ENCODE measurements around the gene MDGA2.

MDGA2 gene

GRCh38 chr14:47262801-47263200 lies 412.6 kb downstream of the MDGA2 start:
- Histone ChIP-seq H3K36me3 (replicated peaks in 1 of 2; ENCODE audit: control insufficient read depth in 2 of 2, insufficient read depth in 2 of 2, low read length in 2 of 2) (no peaks in the 10 kb centered on the region), H2BK120ac (ENCODE audit: low read depth, low read length) (no peak overlapping the region), H2BK12ac (ENCODE audit: low read length) (no peak overlapping the region), H3K4me1 (ENCODE audit: control insufficient read depth in 2 of 2, insufficient read depth in 1 of 2, low read depth in 1 of 2, low read length in 2 of 2) (peaks cover 0 to 2% of the 10 kb centered on the region in 2 donors), H3K4ac (ENCODE audit: low read length) (no peak overlapping the region), H3K14ac (ENCODE audit: low read length) (no peak overlapping the region), H3K4me2 (ENCODE audit: insufficient read depth, low read length, poor library complexity, severe bottlenecking) (no peak overlapping the region), H2AK5ac (ENCODE audit: low read depth, low read length) (no peak overlapping the region), H3K79me1 (ENCODE audit: low read depth, low read length) (no peaks in the 10 kb centered on the region), H3K27me3 (ENCODE audit: control insufficient read depth in 3 of 3, insufficient read depth in 3 of 3, low read depth in 1 of 3, low read length in 3 of 3) (no peaks in the 10 kb centered on the region), H3K9ac (ENCODE audit: low read depth, low read length, poor library complexity) (no peak overlapping the region), H3K9me3 (replicated peaks in 1 of 2; ENCODE audit: control insufficient read depth in 2 of 2, insufficient read depth in 1 of 2, low read depth in 1 of 2, low read length in 2 of 2) (no peaks in the 10 kb centered on the region), H4K91ac (ENCODE audit: low read depth, low read length, poor library complexity) (no peak overlapping the region), H2BK5ac (ENCODE audit: low read length) (no peak overlapping the region), H3K23ac (ENCODE audit: low read depth, low read length, poor library complexity) (no peak overlapping the region), H3K27ac (replicated peaks; ENCODE audit: low read length) (no peak overlapping the region), H3K18ac (ENCODE audit: low read length) (no peak overlapping the region), H3K4me3 (ENCODE audit: low read length in 2 of 2) (no peak overlapping the region), H2BK15ac (ENCODE audit: low read length) (no peak overlapping the region), H2AFZ (ENCODE audit: low read length) (no peak overlapping the region), H4K8ac (ENCODE audit: low read depth, low read length) (no peak overlapping the region)
- no CpG with 5 or more reads among the region's 2 CpGs for WGBS, 2 donors (ENCODE audit: extremely low coverage in 2 of 2, insufficient read length in 2 of 2, insufficient replicate concordance in 1 of 2)
- no peak for DNase-seq (ENCODE audit: low spot score)

GRCh38 chr14:47261350-47261749 lies 414.1 kb downstream of the MDGA2 start:
- H3K23ac ChIP-seq (ENCODE audit: low read depth, low read length, poor library complexity): no peak overlapping the region
- no peak overlapping the region for H4K8ac ChIP-seq (ENCODE audit: low read depth, low read length)
- H3K79me1 ChIP-seq (ENCODE audit: low read depth, low read length): no peaks in the 10 kb centered on the region
- no peaks in the 10 kb centered on the region for H3K36me3 ChIP-seq (replicated peaks in 1 of 2; ENCODE audit: control insufficient read depth in 2 of 2, insufficient read depth in 2 of 2, low read length in 2 of 2)
- no peak overlapping the region for H3K27ac ChIP-seq (replicated peaks; ENCODE audit: low read length)
- H2BK120ac ChIP-seq (ENCODE audit: low read depth, low read length): no peak overlapping the region
- no peak overlapping the region for H2AFZ ChIP-seq (ENCODE audit: low read length)
- no peaks in the 10 kb centered on the region for H3K27me3 ChIP-seq (ENCODE audit: control insufficient read depth in 3 of 3, insufficient read depth in 3 of 3, low read depth in 1 of 3, low read length in 3 of 3)
- no peak overlapping the region for H2BK5ac ChIP-seq (ENCODE audit: low read length)
- H3K18ac ChIP-seq (ENCODE audit: low read length): no peak overlapping the region
- H3K4me3 ChIP-seq (ENCODE audit: low read length in 2 of 2): no peak overlapping the region
- H2BK15ac ChIP-seq (ENCODE audit: low read length): no peak overlapping the region
- peaks cover 2 to 8% of the 10 kb centered on the region in 2 donors for H3K4me1 ChIP-seq (ENCODE audit: control insufficient read depth in 2 of 2, insufficient read depth in 1 of 2, low read depth in 1 of 2, low read length in 2 of 2)
- no peak overlapping the region for H3K14ac ChIP-seq (ENCODE audit: low read length)
- H3K9me3 ChIP-seq (replicated peaks in 1 of 2; ENCODE audit: control insufficient read depth in 2 of 2, insufficient read depth in 1 of 2, low read depth in 1 of 2, low read length in 2 of 2): no peaks in the 10 kb centered on the region
- H3K4ac ChIP-seq (ENCODE audit: low read length): no peak overlapping the region
- H2BK12ac ChIP-seq (ENCODE audit: low read length): no peak overlapping the region
- no peak overlapping the region for H4K91ac ChIP-seq (ENCODE audit: low read depth, low read length, poor library complexity)
- no peak overlapping the region for H3K4me2 ChIP-seq (ENCODE audit: insufficient read depth, low read length, poor library complexity, severe bottlenecking)
- H3K9ac ChIP-seq (ENCODE audit: low read depth, low read length, poor library complexity): no peak overlapping the region
- no peak for DNase-seq (ENCODE audit: low spot score)
- H2AK5ac ChIP-seq (ENCODE audit: low read depth, low read length): no peak overlapping the region

- no CpG with 5 or more reads among the region's 2 CpGs for WGBS, 2 donors (ENCODE audit: extremely low coverage in 2 of 2, insufficient read length in 2 of 2, insufficient replicate concordance in 1 of 2)
- no peak overlapping the region for H2BK5ac ChIP-seq (ENCODE audit: low read length)
- no peak overlapping the region for H3K27ac ChIP-seq (replicated peaks; ENCODE audit: low read length)
Observed at GRCh38 chr14:47259796-47260195, 415.6 kb downstream of the MDGA2 start.

GRCh38 chr14:47257013-47257412 lies 418.4 kb downstream of the MDGA2 start:
- Histone ChIP-seq H4K8ac (ENCODE audit: low read depth, low read length) (no peak overlapping the region), H3K4me1 (ENCODE audit: control insufficient read depth in 2 of 2, insufficient read depth in 1 of 2, low read depth in 1 of 2, low read length in 2 of 2) (peaks cover 2 to 8% of the 10 kb centered on the region in 2 donors), H3K4ac (ENCODE audit: low read length) (no peak overlapping the region), H3K36me3 (replicated peaks in 1 of 2; ENCODE audit: control insufficient read depth in 2 of 2, insufficient read depth in 2 of 2, low read length in 2 of 2) (no peaks in the 10 kb centered on the region), H3K23ac (ENCODE audit: low read depth, low read length, poor library complexity) (no peak overlapping the region), H3K14ac (ENCODE audit: low read length) (no peak overlapping the region), H3K4me2 (ENCODE audit: insufficient read depth, low read length, poor library complexity, severe bottlenecking) (no peak overlapping the region), H3K79me1 (ENCODE audit: low read depth, low read length) (no peaks in the 10 kb centered on the region), H4K91ac (ENCODE audit: low read depth, low read length, poor library complexity) (no peak overlapping the region), H3K27me3 (ENCODE audit: control insufficient read depth in 3 of 3, insufficient read depth in 3 of 3, low read depth in 1 of 3, low read length in 3 of 3) (no peaks in the 10 kb centered on the region), H2AK5ac (ENCODE audit: low read depth, low read length) (no peak overlapping the region), H3K4me3 (ENCODE audit: low read length in 2 of 2) (no peak overlapping the region), H2BK5ac (ENCODE audit: low read length) (no peak overlapping the region), H2AFZ (ENCODE audit: low read length) (peak overlapping the region; percentile 58), H2BK120ac (ENCODE audit: low read depth, low read length) (no peak overlapping the region), H2BK15ac (ENCODE audit: low read length) (no peak overlapping the region), H3K18ac (ENCODE audit: low read length) (no peak overlapping the region), H2BK12ac (ENCODE audit: low read length) (no peak overlapping the region), H3K9me3 (replicated peaks in 1 of 2; ENCODE audit: control insufficient read depth in 2 of 2, insufficient read depth in 1 of 2, low read depth in 1 of 2, low read length in 2 of 2) (peaks cover 0 to 8% of the 10 kb centered on the region in 2 donors), H3K9ac (ENCODE audit: low read depth, low read length, poor library complexity) (no peak overlapping the region), H3K27ac (replicated peaks; ENCODE audit: low read length) (no peak overlapping the region)
- DNase-seq (ENCODE audit: low spot score): no peak
- no CpG with 5 or more reads among the region's 2 CpGs for WGBS, 2 donors (ENCODE audit: extremely low coverage in 2 of 2, insufficient read length in 2 of 2, insufficient replicate concordance in 1 of 2)

More at GRCh38 chr14:47259796-47260195, 415.6 kb downstream of the MDGA2 start:
- Histone ChIP-seq H3K27me3 (ENCODE audit: control insufficient read depth in 3 of 3, insufficient read depth in 3 of 3, low read depth in 1 of 3, low read length in 3 of 3) (no peaks in the 10 kb centered on the region), H3K4ac (ENCODE audit: low read length) (no peak overlapping the region), H3K4me2 (ENCODE audit: insufficient read depth, low read length, poor library complexity, severe bottlenecking) (no peak overlapping the region), H3K9me3 (replicated peaks in 1 of 2; ENCODE audit: control insufficient read depth in 2 of 2, insufficient read depth in 1 of 2, low read depth in 1 of 2, low read length in 2 of 2) (no peaks in the 10 kb centered on the region), H3K79me1 (ENCODE audit: low read depth, low read length) (no peaks in the 10 kb centered on the region), H3K4me3 (ENCODE audit: low read length in 2 of 2) (no peak overlapping the region), H3K23ac (ENCODE audit: low read depth, low read length, poor library complexity) (no peak overlapping the region), H2AFZ (ENCODE audit: low read length) (peak overlapping the region; percentile 23), H3K14ac (ENCODE audit: low read length) (no peak overlapping the region), H3K36me3 (replicated peaks in 1 of 2; ENCODE audit: control insufficient read depth in 2 of 2, insufficient read depth in 2 of 2, low read length in 2 of 2) (no peaks in the 10 kb centered on the region), H2AK5ac (ENCODE audit: low read depth, low read length) (no peak overlapping the region), H2BK15ac (ENCODE audit: low read length) (no peak overlapping the region), H4K8ac (ENCODE audit: low read depth, low read length) (no peak overlapping the region), H3K9ac (ENCODE audit: low read depth, low read length, poor library complexity) (no peak overlapping the region), H3K18ac (ENCODE audit: low read length) (no peak overlapping the region), H2BK12ac (ENCODE audit: low read length) (no peak overlapping the region), H4K91ac (ENCODE audit: low read depth, low read length, poor library complexity) (no peak overlapping the region), H2BK120ac (ENCODE audit: low read depth, low read length) (no peak overlapping the region), H3K4me1 (ENCODE audit: control insufficient read depth in 2 of 2, insufficient read depth in 1 of 2, low read depth in 1 of 2, low read length in 2 of 2) (peaks cover 2 to 8% of the 10 kb centered on the region in 2 donors)
- DNase-seq (ENCODE audit: low spot score): no peak

All from neuronal stem cell (in vitro differentiated cells).